ENCODE results near the gene CABLES1.

- TF ChIP-seq, protein P1, sequence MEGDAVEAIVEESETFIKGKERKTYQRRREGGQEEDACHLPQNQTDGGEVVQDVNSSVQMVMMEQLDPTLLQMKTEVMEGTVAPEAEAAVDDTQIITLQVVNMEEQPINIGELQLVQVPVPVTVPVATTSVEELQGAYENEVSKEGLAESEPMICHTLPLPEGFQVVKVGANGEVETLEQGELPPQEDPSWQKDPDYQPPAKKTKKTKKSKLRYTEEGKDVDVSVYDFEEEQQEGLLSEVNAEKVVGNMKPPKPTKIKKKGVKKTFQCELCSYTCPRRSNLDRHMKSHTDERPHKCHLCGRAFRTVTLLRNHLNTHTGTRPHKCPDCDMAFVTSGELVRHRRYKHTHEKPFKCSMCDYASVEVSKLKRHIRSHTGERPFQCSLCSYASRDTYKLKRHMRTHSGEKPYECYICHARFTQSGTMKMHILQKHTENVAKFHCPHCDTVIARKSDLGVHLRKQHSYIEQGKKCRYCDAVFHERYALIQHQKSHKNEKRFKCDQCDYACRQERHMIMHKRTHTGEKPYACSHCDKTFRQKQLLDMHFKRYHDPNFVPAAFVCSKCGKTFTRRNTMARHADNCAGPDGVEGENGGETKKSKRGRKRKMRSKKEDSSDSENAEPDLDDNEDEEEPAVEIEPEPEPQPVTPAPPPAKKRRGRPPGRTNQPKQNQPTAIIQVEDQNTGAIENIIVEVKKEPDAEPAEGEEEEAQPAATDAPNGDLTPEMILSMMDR (IDR thresholded peaks at IDR 0.05), result no peak
- TF ChIP-seq POLR2A (IDR thresholded peaks at IDR 0.05), result no peak
Observed at GRCh38 chr18:23245461-23245860, 110.2 kb downstream of the CABLES1 start.
